ENCODE measurements around the gene RSPH10B.
"Not testable (repeated sequence)": the region's sequence is repeated elsewhere in the genome, so short reads cannot be mapped to it uniquely, and the experiment has no call there.

Gene RSPH10B

GRCh38 chr7:5931250-5931649, 39.2 kb downstream of the RSPH10B start:
- not testable (repeated sequence) for DNase-seq (ENCODE audit: extremely low spot score, insufficient read length, low read depth); FAIRE-seq

GRCh38 chr7:5930290-5930689, 40.2 kb downstream of the RSPH10B start:
- not testable (repeated sequence) for FAIRE-seq

GRCh38 chr7:5926263-5926870, 44.1 kb downstream of the RSPH10B start:
- not testable (repeated sequence) for FAIRE-seq; DNase-seq (ENCODE audit: extremely low spot score, insufficient read length, low read depth)

More at GRCh38 chr7:5930290-5930689, 40.2 kb downstream of the RSPH10B start:
- not testable (repeated sequence) for DNase-seq (ENCODE audit: extremely low spot score, insufficient read length, low read depth)

- DNase-seq (ENCODE audit: extremely low spot score, insufficient read length, low read depth); FAIRE-seq: not testable (repeated sequence)
Measured at GRCh38 chr7:5924630-5925029, 45.9 kb downstream of the RSPH10B start.

- not testable (repeated sequence) for FAIRE-seq; DNase-seq (ENCODE audit: extremely low spot score, insufficient read length, low read depth)
Measured at GRCh38 chr7:5924180-5924579, 46.3 kb downstream of the RSPH10B start.

- DNase-seq (ENCODE audit: extremely low spot score, insufficient read length, low read depth); FAIRE-seq: not testable (repeated sequence)
Measured at GRCh38 chr7:5916529-5916928, 54.0 kb downstream of the RSPH10B start.

- not testable (repeated sequence) for FAIRE-seq; DNase-seq (ENCODE audit: extremely low spot score, insufficient read length, low read depth)
Measured at GRCh38 chr7:5908835-5909234, 61.7 kb downstream of the RSPH10B start.

- not testable (repeated sequence) for FAIRE-seq; DNase-seq (ENCODE audit: extremely low spot score, insufficient read length, low read depth)
Measured at GRCh38 chr7:5904726-5905125, 65.8 kb downstream of the RSPH10B start.

- DNase-seq (ENCODE audit: extremely low spot score, insufficient read length, low read depth); FAIRE-seq: not testable (repeated sequence)
Measured at GRCh38 chr7:5903002-5903401, 67.5 kb downstream of the RSPH10B start.

GRCh38 chr7:5898480-5899224, 71.8 kb downstream of the RSPH10B start, which contains the start of gene CCZ1:
CCZ1 (plus strand) TSS chr7:5898733; CDS start chr7:5898800, 67 bp downstream.
- FAIRE-seq = peak; percentile 86
- not testable (repeated sequence) for DNase-seq (ENCODE audit: extremely low spot score, insufficient read length, low read depth)

GRCh38 chr7:5897369-5897919, 73.0 kb downstream of the RSPH10B start:
- not testable (repeated sequence) for DNase-seq (ENCODE audit: extremely low spot score, insufficient read length, low read depth); FAIRE-seq

GRCh38 chr7:5892498-5892897, 78.0 kb downstream of the RSPH10B start:
- no peak for DNase-seq (ENCODE audit: extremely low spot score, insufficient read length, low read depth)
- FAIRE-seq = no peak

- FAIRE-seq; DNase-seq (ENCODE audit: extremely low spot score, insufficient read length, low read depth): not testable (repeated sequence)
Measured at GRCh38 chr7:5890244-5890643, 80.2 kb downstream of the RSPH10B start.

GRCh38 chr7:5888021-5888420, 82.5 kb downstream of the RSPH10B start:
- FAIRE-seq; DNase-seq (ENCODE audit: extremely low spot score, insufficient read length, low read depth): not testable (repeated sequence)

- not testable (repeated sequence) for DNase-seq (ENCODE audit: extremely low spot score, insufficient read length, low read depth); FAIRE-seq
Measured at GRCh38 chr7:5884431-5884830, 86.1 kb downstream of the RSPH10B start.

GRCh38 chr7:5880106-5880505, 90.4 kb downstream of the RSPH10B start:
- not testable (repeated sequence) for DNase-seq (ENCODE audit: extremely low spot score, insufficient read length, low read depth); FAIRE-seq

GRCh38 chr7:5879591-5879990, 90.9 kb downstream of the RSPH10B start:
- not testable (repeated sequence) for FAIRE-seq; DNase-seq (ENCODE audit: extremely low spot score, insufficient read length, low read depth)
